ENCODE data around the gene UBE2L6.

The UBE2L6 gene

DNA sequence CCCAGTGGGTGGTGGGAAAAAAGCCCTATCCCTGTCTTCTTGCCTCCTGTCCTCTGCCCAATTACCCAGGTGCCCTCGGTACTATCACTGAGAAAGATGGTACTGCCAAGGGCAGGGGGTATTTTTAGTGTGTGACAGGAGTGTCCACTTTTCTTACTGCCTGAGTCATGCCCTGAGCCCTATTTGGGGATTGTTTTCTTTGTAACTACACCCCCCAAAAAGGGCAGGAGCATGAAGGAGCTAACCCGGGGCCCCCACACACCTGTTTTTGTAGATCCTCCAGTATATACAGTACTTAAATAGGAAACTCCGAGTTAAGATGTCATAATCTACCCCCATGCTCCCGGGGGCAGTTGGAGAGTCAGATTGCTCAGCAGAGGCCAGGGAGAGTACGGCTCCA lies 26.3 kb downstream of the UBE2L6 start:
- H3K4me3 ChIP-seq (ENCODE audit: low read depth, low read length) = no peak overlapping the region
- TF ChIP-seq OSR2 (tag by site-specific recombination; IDR thresholded peaks at IDR 0.05) (no peak), MZF1 (tag by site-specific recombination; IDR thresholded peaks at IDR 0.05; ENCODE audit: borderline replicate concordance) (no peak), ZNF561 (tag by site-specific recombination; IDR thresholded peaks at IDR 0.05; ENCODE audit: borderline replicate concordance) (no peak), SCRT2 (tag by site-specific recombination; IDR thresholded peaks at IDR 0.05) (no peak), RBAK (tag by site-specific recombination; IDR thresholded peaks at IDR 0.05) (no peak), ZNF404 (tag by site-specific recombination; IDR thresholded peaks at IDR 0.05) (no peak), ZNF335 (tag by site-specific recombination; conservative IDR thresholded peaks at IDR 0.05) (no peak), ZNF791 (tag by site-specific recombination; IDR thresholded peaks at IDR 0.05) (no peak)
- TF ChIP-seq, protein P1, sequence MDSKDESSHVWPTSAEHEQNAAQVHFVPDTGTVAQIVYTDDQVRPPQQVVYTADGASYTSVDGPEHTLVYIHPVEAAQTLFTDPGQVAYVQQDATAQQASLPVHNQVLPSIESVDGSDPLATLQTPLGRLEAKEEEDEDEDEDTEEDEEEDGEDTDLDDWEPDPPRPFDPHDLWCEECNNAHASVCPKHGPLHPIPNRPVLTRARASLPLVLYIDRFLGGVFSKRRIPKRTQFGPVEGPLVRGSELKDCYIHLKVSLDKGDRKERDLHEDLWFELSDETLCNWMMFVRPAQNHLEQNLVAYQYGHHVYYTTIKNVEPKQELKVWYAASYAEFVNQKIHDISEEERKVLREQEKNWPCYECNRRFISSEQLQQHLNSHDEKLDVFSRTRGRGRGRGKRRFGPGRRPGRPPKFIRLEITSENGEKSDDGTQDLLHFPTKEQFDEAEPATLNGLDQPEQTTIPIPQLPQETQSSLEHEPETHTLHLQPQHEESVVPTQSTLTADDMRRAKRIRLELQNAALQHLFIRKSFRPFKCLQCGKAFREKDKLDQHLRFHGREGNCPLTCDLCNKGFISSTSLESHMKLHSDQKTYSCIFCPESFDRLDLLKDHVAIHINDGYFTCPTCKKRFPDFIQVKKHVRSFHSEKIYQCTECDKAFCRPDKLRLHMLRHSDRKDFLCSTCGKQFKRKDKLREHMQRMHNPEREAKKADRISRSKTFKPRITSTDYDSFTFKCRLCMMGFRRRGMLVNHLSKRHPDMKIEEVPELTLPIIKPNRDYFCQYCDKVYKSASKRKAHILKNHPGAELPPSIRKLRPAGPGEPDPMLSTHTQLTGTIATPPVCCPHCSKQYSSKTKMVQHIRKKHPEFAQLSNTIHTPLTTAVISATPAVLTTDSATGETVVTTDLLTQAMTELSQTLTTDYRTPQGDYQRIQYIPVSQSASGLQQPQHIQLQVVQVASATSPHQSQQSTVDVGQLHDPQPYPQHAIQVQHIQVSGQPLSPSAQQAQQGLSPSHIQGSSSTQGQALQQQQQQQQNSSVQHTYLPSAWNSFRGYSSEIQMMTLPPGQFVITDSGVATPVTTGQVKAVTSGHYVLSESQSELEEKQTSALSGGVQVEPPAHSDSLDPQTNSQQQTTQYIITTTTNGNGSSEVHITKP (tag by site-specific recombination; IDR thresholded peaks at IDR 0.05) = peak; percentile 41
- no peaks in the 10 kb centered on the region for H3K9me3 ChIP-seq (ENCODE audit: control insufficient read depth, insufficient read depth, low read depth, low read length)
- POLR2A ChIA-PET = no interaction called here
- H3K4me1 ChIP-seq (ENCODE audit: control insufficient read depth, insufficient read depth, low read length) = no peaks in the 10 kb centered on the region
- no peaks in the 10 kb centered on the region for H3K36me3 ChIP-seq (ENCODE audit: control insufficient read depth in 2 of 2, insufficient read depth in 1 of 2, low read length in 2 of 2)
- CTCF ChIA-PET = interaction anchor here (0.6 kb wide), 1 partner anchor 984 kb away, joined by 4 read pairs; no protein-coding TSS in a partner anchor
- no peak overlapping the region for H3K27ac ChIP-seq (ENCODE audit: extremely low read depth, low read depth, low read length)

DNA sequence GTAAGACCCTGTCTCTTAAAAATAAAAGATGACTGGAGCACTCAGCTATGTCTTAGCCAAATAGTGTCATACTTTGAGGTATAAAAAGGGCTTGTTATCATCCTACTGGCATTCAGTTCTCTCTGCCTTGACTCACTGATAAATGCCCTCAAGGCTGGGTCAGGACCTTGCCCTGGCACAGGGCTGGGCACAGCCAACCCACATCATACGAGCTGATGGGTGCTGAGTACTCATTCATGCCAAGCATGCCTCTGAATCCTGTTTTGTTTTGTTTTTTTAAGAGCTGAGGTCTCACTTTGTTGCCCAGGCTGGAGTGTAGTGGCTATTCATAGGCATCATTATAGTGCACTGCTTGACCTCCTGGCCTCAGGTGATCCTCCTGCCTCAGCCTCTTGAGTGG lies 28.1 kb downstream of the UBE2L6 start:
- Histone ChIP-seq H3K4me1 (ENCODE audit: control insufficient read depth, insufficient read depth, low read length) (no peaks in the 10 kb centered on the region), H3K9me3 (ENCODE audit: control insufficient read depth, insufficient read depth, low read depth, low read length) (no peaks in the 10 kb centered on the region), H3K36me3 (ENCODE audit: control insufficient read depth in 2 of 2, insufficient read depth in 1 of 2, low read length in 2 of 2) (no peaks in the 10 kb centered on the region), H3K27ac (ENCODE audit: extremely low read depth, low read depth, low read length) (no peak overlapping the region), H3K4me3 (ENCODE audit: low read depth, low read length) (no peak overlapping the region)
- POLR2A ChIA-PET = interaction anchor here (1.4 kb wide), 1 partner anchor 12 kb away, joined by 3 read pairs; no protein-coding TSS in a partner anchor
- TF ChIP-seq ZNF843 (tag by site-specific recombination; IDR thresholded peaks at IDR 0.05) (no peak), ZNF423 (tag by site-specific recombination; IDR thresholded peaks at IDR 0.05) (no peak), ZFP69B (tag by site-specific recombination; IDR thresholded peaks at IDR 0.05) (no peak), ZNF354C (tag by site-specific recombination; IDR thresholded peaks at IDR 0.05; ENCODE audit: borderline replicate concordance, low read depth) (no peak), REPIN1 (tag by site-specific recombination; IDR thresholded peaks at IDR 0.05; ENCODE audit: low read depth) (no peak), ZNF138 (tag by site-specific recombination; IDR thresholded peaks at IDR 0.05; ENCODE audit: borderline replicate concordance) (no peak), ZNF501 (tag by site-specific recombination; IDR thresholded peaks at IDR 0.05) (no peak), YY2 (tag by site-specific recombination; IDR thresholded peaks at IDR 0.05) (no peak), ZNF624 (tag by site-specific recombination; IDR thresholded peaks at IDR 0.05) (no peak)
- TF ChIP-seq, protein P2, sequence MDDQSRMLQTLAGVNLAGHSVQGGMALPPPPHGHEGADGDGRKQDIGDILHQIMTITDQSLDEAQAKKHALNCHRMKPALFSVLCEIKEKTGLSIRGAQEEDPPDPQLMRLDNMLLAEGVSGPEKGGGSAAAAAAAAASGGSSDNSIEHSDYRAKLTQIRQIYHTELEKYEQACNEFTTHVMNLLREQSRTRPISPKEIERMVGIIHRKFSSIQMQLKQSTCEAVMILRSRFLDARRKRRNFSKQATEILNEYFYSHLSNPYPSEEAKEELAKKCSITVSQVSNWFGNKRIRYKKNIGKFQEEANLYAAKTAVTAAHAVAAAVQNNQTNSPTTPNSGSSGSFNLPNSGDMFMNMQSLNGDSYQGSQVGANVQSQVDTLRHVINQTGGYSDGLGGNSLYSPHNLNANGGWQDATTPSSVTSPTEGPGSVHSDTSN (CRISPR knock-in tag; IDR thresholded peaks at IDR 0.05) = no peak
- TF ChIP-seq, protein P3, sequence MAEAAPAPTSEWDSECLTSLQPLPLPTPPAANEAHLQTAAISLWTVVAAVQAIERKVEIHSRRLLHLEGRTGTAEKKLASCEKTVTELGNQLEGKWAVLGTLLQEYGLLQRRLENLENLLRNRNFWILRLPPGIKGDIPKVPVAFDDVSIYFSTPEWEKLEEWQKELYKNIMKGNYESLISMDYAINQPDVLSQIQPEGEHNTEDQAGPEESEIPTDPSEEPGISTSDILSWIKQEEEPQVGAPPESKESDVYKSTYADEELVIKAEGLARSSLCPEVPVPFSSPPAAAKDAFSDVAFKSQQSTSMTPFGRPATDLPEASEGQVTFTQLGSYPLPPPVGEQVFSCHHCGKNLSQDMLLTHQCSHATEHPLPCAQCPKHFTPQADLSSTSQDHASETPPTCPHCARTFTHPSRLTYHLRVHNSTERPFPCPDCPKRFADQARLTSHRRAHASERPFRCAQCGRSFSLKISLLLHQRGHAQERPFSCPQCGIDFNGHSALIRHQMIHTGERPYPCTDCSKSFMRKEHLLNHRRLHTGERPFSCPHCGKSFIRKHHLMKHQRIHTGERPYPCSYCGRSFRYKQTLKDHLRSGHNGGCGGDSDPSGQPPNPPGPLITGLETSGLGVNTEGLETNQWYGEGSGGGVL (tag by site-specific recombination; IDR thresholded peaks at IDR 0.05) = no peak
- TF ChIP-seq, protein P4, sequence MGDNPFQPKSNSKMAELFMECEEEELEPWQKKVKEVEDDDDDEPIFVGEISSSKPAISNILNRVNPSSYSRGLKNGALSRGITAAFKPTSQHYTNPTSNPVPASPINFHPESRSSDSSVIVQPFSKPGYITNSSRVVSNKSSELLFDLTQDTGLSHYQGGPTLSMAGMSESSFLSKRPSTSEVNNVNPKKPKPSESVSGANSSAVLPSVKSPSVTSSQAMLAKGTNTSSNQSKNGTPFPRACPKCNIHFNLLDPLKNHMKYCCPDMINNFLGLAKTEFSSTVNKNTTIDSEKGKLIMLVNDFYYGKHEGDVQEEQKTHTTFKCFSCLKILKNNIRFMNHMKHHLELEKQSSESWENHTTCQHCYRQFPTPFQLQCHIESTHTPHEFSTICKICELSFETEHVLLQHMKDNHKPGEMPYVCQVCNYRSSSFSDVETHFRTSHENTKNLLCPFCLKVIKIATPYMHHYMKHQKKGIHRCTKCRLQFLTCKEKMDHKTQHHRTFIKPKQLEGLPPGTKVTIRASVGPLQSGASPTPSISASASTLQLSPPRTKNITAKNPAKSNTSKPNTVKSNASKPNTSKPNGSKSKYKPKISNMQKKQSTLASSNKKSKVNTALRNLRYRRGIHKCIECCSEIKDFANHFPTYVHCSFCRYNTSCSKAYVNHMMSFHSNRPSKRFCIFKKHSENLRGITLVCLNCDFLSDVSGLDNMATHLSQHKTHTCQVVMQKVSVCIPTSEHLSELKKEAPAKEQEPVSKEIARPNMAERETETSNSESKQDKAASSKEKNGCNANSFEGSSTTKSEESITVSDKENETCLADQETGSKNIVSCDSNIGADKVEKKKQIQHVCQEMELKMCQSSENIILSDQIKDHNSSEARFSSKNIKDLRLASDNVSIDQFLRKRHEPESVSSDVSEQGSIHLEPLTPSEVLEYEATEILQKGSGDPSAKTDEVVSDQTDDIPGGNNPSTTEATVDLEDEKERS (tag by site-specific recombination; IDR thresholded peaks at IDR 0.05) = no peak
- TF ChIP-seq, protein P1 (tag by site-specific recombination; IDR thresholded peaks at IDR 0.05) = no peak
- CTCF ChIA-PET = interaction anchor here (0.6 to 1.5 kb wide), 4 partner anchors 28 to 106 kb away, joined by 3 to 5 read pairs (median 4); partner anchors contain the start of gene UBE2L6
